Measurements from ENCODE around the gene IQCN. TPM values are rescaled to one million over a fixed set of nuclear protein-coding genes. Genes with fewer than 3 reads are reported as not detected.

Gene IQCN
- total RNA-seq, 1 donor from 2014 or later = 17.8 TPM

- no peak for DNase-seq
- ChIA-PET POLR2A (interaction anchor here (0.6 to 9.5 kb wide), 4 partner anchors 8 to 27 kb away, joined by 3 to 926 read pairs (median 326); partner anchors contain the start of genes IQCN, JUND and LSM4), CTCF (interaction anchor here (3.8 kb wide), 1 partner anchor 15 kb away, joined by 60 read pairs; the partner anchor contains the start of gene JUND)
- Mint-ChIP-seq H3K27ac (peak overlapping the region; percentile 96), H3K4me3 (no peak overlapping the region), H3K36me3 (ENCODE audit: low read depth) (peaks cover 2% of the 10 kb centered on the region), H3K4me1 (peaks cover 45% of the 10 kb centered on the region), H3K27me3 (no peaks in the 10 kb centered on the region), H3K9me3 (no peaks in the 10 kb centered on the region)
- ATAC-seq (ENCODE audit: low read depth) = no peak
- no peak for TF ChIP-seq CTCF (IDR thresholded peaks at IDR 0.05)
- intact Hi-C loops (cut with micrococcal nuclease) = loop anchor here (2.0 kb wide), 1 partner anchor 14 kb away; the partner anchor contains the start of gene JUND
These were observed 20.8 kb upstream of the IQCN start for GRCh38 chr19:18295034-18295451.

DNA sequence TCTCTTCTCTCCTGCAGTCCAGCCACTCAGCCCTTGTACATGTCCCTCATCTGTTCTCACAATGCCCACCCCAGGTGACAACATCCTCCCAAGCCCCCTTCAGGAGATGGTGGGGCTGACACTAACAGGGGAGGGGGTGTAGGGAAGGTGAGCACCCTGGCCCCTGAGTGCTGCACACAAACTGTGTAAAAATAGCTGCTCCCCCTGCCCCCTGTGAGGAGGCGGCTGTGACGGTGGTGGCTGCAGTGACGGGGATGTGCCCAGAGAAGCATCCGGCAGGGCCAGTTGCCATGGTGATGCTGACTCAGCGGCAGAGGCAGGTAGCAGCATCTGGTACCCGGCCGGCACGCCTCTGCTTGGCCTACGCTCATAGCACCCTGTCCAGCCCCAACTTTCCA is 20.2 kb upstream of the IQCN start:
- Mint-ChIP-seq H3K4me1 (peaks cover 51% of the 10 kb centered on the region), H3K27ac (peak overlapping the region; percentile 96), H3K9me3 (no peaks in the 10 kb centered on the region), H3K27me3 (no peaks in the 10 kb centered on the region), H3K36me3 (ENCODE audit: low read depth) (peaks cover 2% of the 10 kb centered on the region), H3K4me3 (peak overlapping the region; percentile 53)
- DNase-seq (peak; percentile 74), ATAC-seq (ENCODE audit: low read depth) (peak; percentile 38)
- TF ChIP-seq CTCF (IDR thresholded peaks at IDR 0.05) = no peak
- CTCF ChIA-PET = interaction anchor here (3.8 kb wide), 1 partner anchor 15 kb away, joined by 60 read pairs; the partner anchor contains the start of gene JUND
- intact Hi-C loops (cut with micrococcal nuclease) = loop anchor here (1.0 to 2.0 kb wide), 2 partner anchors 10 to 14 kb away; partner anchors contain the start of gene JUND
- POLR2A ChIA-PET = interaction anchor here (0.6 to 9.5 kb wide), 4 partner anchors 8 to 27 kb away, joined by 3 to 926 read pairs (median 326); partner anchors contain the start of genes IQCN, JUND and LSM4

GRCh38 chr19:18293642-18294466 is 19.6 kb upstream of the IQCN start:
- ChIA-PET CTCF (interaction anchor here (1.0 to 3.8 kb wide), 4 partner anchors 10 to 32 kb away, joined by 5 to 60 read pairs (median 11); partner anchors contain the start of gene JUND), POLR2A (interaction anchor here (0.6 to 9.5 kb wide), 7 partner anchors 9 to 123 kb away, joined by 3 to 926 read pairs (median 36); partner anchors contain the start of genes IQCN, JUND and LSM4)
- no peak for ATAC-seq (ENCODE audit: low read depth)
- peaks cover 2% of the 10 kb centered on the region for H3K36me3 Mint-ChIP-seq (ENCODE audit: low read depth)
- DNase-seq = no peak
- peak overlapping the region; percentile 95 for H3K4me3 Mint-ChIP-seq
- H3K27me3 Mint-ChIP-seq = no peaks in the 10 kb centered on the region
- H3K4me1 Mint-ChIP-seq = peaks cover 55% of the 10 kb centered on the region
- peak overlapping the region; percentile 96 for H3K27ac Mint-ChIP-seq
- TF ChIP-seq CTCF (IDR thresholded peaks at IDR 0.05) = no peak
- intact Hi-C loops (cut with micrococcal nuclease) = loop anchor here (1.0 to 2.0 kb wide), 3 partner anchors 10 to 269 kb away; partner anchors contain the start of gene JUND
- H3K9me3 Mint-ChIP-seq = no peaks in the 10 kb centered on the region

DNA sequence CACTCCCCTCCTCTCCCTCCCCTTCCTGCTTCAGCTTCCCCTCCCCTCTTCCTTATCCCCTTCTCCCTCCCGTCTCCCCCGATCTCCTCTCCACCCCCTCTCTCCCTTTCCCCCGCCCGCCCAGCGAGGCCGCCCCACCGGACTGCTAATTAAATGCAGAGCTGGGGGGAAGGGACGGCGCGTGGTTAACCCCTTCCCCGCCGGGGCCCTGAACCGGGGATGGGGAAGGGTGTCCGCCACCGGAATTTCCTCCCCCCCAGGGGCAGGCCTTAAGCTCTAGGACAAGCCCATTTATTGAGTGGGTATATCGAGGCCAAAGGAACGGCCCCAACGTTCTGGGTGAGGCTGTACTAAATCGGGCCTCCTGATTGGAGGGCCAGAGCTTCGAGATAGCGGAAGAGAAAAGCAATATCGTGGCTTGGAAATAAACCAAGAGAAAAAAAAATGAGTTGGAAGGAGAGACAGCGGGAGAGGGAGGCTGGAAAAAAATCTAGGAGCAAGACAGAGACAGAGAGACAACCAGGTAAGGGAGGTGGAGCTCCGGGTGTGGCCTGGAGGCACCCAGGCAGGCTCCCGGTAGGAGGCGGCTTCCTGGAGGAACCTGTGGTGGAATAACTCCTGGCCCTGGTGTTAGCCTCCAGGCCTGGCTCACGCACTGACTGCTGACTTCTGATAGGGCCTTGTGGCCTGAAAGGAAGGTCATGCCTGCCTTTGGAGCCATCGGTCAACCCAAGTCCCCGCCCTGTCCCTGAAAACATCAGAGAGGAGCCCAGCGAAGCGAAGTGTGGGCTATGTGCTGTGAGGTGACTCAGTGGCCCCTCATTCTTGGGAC is 18.8 kb upstream of the IQCN start:
- ATAC-seq (ENCODE audit: low read depth) = no peak
- peak overlapping the region; percentile 96 for H3K27ac Mint-ChIP-seq

More for the DNA sequence above, 18.8 kb upstream of the IQCN start:
- no peak for TF ChIP-seq CTCF (IDR thresholded peaks at IDR 0.05)
- Mint-ChIP-seq H3K36me3 (ENCODE audit: low read depth) (peaks cover 2% of the 10 kb centered on the region), H3K4me3 (peak overlapping the region; percentile 95), H3K9me3 (no peaks in the 10 kb centered on the region), H3K27me3 (no peaks in the 10 kb centered on the region), H3K4me1 (peaks cover 60% of the 10 kb centered on the region)
- ChIA-PET POLR2A (interaction anchor here (0.5 to 9.5 kb wide), 23 partner anchors 10 to 1705 kb away, joined by 3 to 926 read pairs (median 5); partner anchors contain the start of genes IQCN, JUND and LSM4), CTCF (interaction anchor here (0.5 to 3.8 kb wide), 6 partner anchors 11 to 33 kb away, joined by 3 to 60 read pairs (median 6); partner anchors contain the start of genes JUND and LSM4)
- peak; percentile 55 for DNase-seq
- intact Hi-C loops (cut with micrococcal nuclease) = loop anchor here (2.0 kb wide), 1 partner anchor 268 kb away; no protein-coding TSS in a partner anchor
